NCI-H2171 treated with DMSO at 0.1 percent for 48 hours (cell line): Measurements from ENCODE around the gene TANGO2.

Source experiments
- DNase-seq: peaks from one replicate; lab custom pipeline; 2025; lab: John Stamatoyannopoulos, UW

Gene TANGO2

DNA sequence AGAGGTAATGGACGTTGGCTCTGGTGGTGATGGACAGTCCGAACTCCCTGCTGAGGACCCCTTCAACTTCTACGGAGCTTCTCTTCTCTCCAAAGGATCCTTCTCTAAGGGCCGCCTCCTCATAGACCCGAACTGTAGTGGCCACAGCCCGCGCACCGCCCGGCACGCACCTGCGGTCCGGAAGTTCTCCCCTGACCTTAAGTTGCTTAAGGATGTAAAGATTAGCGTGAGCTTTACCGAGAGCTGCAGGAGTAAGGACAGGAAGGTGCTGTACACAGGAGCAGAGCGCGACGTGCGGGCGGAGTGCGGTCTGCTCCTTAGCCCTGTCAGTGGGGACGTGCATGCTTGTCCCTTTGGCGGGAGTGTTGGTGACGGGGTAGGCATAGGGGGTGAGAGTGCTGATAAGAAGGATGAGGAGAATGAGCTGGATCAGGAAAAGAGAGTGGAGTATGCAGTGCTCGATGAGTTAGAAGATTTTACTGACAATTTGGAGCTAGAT lies 65.2 kb downstream of the TANGO2 start:
- no peak for DNase-seq

- DNase-seq: no peak
Observed at GRCh38 chr22:20086763-20087162, 65.9 kb downstream of the TANGO2 start.

- DNase-seq: no peak
Observed at GRCh38 chr22:20087319-20088262, 66.7 kb downstream of the TANGO2 start.

GRCh38 chr22:20088263-20088648 lies 67.3 kb downstream of the TANGO2 start:
- DNase-seq: no peak

DNA sequence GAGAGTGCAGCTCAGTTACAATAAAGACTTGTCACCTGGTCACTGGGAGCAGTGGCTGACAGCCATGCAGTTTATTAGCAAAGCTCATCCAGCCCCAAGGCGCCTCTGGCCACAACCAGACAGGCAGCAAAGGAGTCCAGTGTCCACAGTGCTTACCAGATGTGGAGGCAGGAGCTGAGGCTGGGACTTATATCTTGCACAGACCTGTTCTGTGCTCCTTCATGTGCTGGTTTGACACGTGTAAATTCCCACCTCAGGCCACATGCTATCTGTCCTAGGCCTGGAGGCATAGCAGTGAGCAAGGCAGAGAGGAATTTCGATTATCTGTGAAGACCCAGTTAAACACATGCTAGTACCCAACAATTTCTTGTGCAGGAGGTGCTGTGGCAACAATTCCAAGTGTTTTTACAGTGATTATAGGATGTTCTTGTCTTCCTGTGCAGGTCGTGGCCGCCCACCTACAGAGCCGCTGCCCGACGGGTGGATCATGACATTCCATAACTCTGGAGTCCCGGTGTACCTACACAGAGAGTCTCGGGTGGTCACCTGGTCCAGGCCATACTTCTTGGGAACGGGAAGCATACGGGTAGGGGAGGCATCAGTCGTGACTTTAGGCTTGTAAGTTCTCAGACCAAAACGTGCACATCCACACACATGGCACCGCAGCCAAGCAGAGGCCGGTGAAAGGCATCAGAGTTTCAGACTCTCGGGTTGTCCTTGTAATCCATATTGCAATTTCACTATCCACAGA lies 68.5 kb downstream of the TANGO2 start:
- DNase-seq: no peak

DNA sequence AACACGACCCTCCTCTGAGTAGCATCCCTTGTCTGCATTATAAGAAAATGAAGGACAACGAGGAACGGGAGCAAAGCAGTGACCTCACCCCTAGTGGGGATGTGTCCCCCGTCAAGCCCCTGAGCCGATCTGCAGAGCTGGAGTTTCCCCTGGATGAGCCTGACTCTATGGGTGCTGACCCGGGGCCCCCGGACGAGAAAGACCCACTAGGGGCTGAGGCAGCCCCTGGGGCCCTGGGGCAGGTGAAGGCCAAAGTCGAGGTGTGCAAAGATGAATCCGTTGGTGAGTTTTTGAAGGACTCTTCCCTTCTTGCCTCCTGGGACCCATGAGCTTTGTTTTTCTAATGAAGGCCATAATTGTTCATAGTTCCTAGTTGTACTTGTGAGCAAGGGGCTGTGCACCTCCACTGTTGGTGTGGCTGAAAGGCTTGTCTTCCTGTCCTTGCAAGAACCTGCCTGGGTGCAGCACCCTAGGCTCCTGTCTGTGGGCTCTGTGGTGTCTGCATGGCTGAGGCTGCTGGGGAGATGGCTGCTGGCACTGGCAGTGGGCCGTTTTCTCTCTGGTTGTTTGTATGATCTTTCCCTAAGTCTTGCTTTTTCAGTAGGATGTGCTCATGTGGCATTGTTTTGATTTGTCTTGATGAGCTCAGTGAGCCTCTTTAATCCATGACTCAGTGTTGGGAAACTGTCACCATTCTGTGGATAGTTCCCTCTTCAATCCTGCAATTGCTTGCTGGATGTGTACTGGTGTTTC lies 69.2 kb downstream of the TANGO2 start:
- DNase-seq: no peak

- no peak for DNase-seq
Observed at GRCh38 chr22:20090730-20091240, 69.9 kb downstream of the TANGO2 start.

- DNase-seq: no peak
Observed at GRCh38 chr22:20091690-20092476, 71.0 kb downstream of the TANGO2 start.

- DNase-seq: no peak
Observed at GRCh38 chr22:20092477-20092854, 71.6 kb downstream of the TANGO2 start.

DNA sequence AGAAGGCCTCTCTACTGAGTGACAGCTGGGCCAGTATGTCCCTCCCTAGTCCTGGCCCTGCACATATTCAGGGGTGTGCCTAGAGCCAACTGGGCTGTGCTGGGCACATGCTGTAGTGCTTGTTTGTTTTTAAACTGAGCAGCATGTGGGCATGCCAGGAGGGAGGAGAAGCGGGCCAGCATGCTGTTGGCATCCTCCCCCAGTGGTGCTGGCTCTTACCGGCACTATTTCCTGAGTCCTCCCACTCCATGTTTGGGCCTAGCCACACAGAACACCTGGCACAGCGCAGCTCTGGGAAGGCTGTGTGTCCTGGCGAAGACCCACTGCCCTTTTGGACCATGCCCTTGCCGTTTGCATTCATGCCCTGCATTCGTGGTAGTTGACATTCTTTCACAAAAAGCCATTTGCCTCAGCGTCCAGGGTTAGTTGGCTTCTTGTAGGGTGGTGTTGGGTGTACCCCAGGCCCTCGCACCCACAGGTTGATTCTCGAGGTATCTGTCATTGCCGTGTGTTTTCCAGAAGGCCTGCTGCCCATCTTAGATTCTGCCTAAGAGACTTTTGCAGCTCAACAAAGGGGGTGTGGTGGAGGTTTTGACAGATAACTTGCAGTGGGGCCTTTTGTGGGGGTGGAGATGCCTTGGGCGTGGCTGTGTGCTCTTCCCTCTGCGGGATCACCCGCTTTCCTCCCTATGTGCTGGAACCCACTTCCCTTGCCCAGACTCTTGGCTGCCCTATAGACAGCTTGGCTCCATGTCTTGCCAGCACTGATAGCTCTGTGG lies 72.7 kb downstream of the TANGO2 start:
- DNase-seq: no peak

- no peak for DNase-seq
Observed at GRCh38 chr22:20094197-20094807, 73.4 kb downstream of the TANGO2 start.

DNA sequence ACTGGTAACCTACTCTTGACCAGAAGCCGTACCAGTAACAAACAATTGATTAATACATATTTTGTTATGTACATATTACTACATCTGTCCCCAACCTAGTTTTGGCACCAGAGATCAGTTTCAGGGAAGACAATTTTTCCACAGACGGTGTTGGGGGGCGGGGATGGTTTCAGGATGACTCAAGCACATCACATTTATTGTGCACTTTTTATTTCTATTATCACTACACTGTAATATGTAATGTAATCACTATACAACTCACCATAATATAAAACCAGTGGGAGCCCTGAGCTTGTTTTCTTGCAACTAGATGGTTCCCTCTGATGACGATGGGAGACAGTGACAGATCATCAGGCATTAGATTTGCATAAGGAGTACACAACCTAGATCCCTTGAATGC lies 74.6 kb downstream of the TANGO2 start:
- DNase-seq: no peak

- DNase-seq: no peak
Observed at GRCh38 chr22:20096574-20097420, 75.9 kb downstream of the TANGO2 start.

- no peak for DNase-seq
Observed at GRCh38 chr22:20099099-20099711, 78.3 kb downstream of the TANGO2 start.

DNA sequence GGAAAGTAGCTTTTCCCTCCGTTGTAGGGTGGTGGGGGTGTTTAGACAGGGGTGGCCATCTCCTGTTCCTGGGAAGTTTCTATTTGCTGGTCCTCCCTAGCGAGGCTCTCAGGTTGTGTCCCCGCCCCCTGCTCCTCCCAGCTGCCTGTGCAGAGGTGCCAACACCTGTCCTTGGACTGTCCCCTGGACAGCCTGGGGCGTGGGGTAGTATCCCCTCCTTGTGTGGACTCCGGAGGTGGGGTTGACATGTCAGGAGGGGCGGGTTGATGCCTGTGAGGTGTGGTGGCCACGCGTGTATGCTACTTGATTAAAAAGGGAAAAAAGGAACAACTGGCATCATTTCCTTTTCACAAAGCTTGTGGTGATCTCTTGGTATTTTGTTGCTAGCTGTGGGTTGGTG lies 80.7 kb downstream of the TANGO2 start:
- DNase-seq: no peak

GRCh38 chr22:20102203-20102780 lies 81.4 kb downstream of the TANGO2 start:
- DNase-seq: no peak

- DNase-seq: no peak
Observed at GRCh38 chr22:20105456-20106204, 84.7 kb downstream of the TANGO2 start.
